Heart left ventricle (tissue), 16 donors: Measurements from ENCODE around the gene ITGAX. TPM values are rescaled to one million over a fixed set of nuclear protein-coding genes. Genes with fewer than 3 reads are reported as not detected.

Experiments used
- ATAC-seq, 4 donors: fragments of 200-7000 bp; cut with Tn5 transposase; one replicate each; pipeline ENCODE4 v1.9.1; 2020 to 2022; ENCODE audit warnings: moderate library complexity in 4 of 4, mild to moderate bottlenecking in 3 of 4, moderate number of reproducible peaks in 1 of 4
- DNase-seq, 5 donors: peaks; one replicate each; pipeline ENCODE4 v3.0.0-alpha.2; 2020
- H3K27ac ChIP-seq, 12 donors: fragments of 200-600 bp; sonication (generic) in 4 of 12; one replicate each; pipeline versions ENCODE4 v1.5.0 to v1.8.0; 2016 to 2022; ENCODE audit warnings: mild to moderate bottlenecking in 2 of 12
- H3K27me3 ChIP-seq, 9 donors: fragments of 200-600 bp; sonication (generic) in 2 of 9; one replicate each; pipeline versions ENCODE4 v1.5.1 to v1.8.0; 2016 to 2022; ENCODE audit warnings: mild to moderate bottlenecking in 3 of 9
- H3K36me3 ChIP-seq, 9 donors: fragments of 200-600 bp; sonication (generic) in 2 of 9; one replicate each; pipeline versions ENCODE4 v1.5.0 to v1.8.0; 2018 to 2022; ENCODE audit warnings: mild to moderate bottlenecking in 2 of 9
- H3K4me1 ChIP-seq, 12 donors: fragments of 200-600 bp; sonication (generic) in 4 of 12; one replicate each; pipeline versions ENCODE4 v1.5.0 to v1.8.0; 2016 to 2022; ENCODE audit warnings: mild to moderate bottlenecking in 3 of 12
- H3K4me3 ChIP-seq, 12 donors: fragments of 200-600 bp; sonication (generic) in 4 of 12; one replicate each; pipeline versions ENCODE4 v1.5.0 to v1.8.0; 2017 to 2022; ENCODE audit warnings: mild to moderate bottlenecking in 9 of 12, moderate library complexity in 4 of 12
- H3K9me3 ChIP-seq, 12 donors: fragments of 200-600 bp; sonication (generic) in 4 of 12; one replicate each; pipeline versions ENCODE4 v1.5.0 to v1.8.0; 2016 to 2022; ENCODE audit warnings: mild to moderate bottlenecking in 1 of 12
- POLR2A ChIP-seq, 2 donors: fragments of 450-650 bp; IDR thresholded peaks; one replicate each; pipeline ENCODE4 v1.6.1; 2017; ENCODE audit warnings: antibody characterized with exemption in 2 of 2, mild to moderate bottlenecking in 2 of 2, moderate library complexity in 2 of 2
- WGBS, 4 donors: extraction: QIAGEN DNeasy Blood & Tissue Kit in 2 of 4; methylation state at CpG; one replicate each; pipeline versions ENCODE4 v1.1.5 to v1.1.7; 2013 to 2018; 5-methylcytosine and 5-hydroxymethylcytosine counted together
- intact Hi-C, 10 donors: fragments of 100-400 bp; cut with DNase I; formaldehyde crosslinking; loops; one replicate each; pipeline versions ENCODE4 v1.11.1 to v1.14.2; 2022
- polyA plus RNA-seq, 2 donors: library from polyadenylated mRNA; stranded (reverse); fragments of 200-250 nt; gene quantifications; one replicate each; pipeline ENCODE4 v1.2.3, GENCODE V29; 2013
- total RNA-seq, 9 donors: library from RNA; depleted of rRNA in 2 of 9; stranded (reverse); fragments of >200 nt in 2 of 9; fragmentation: NEBNext Ultra II Directional in 3 of 9; extraction: Animal tissue kit (Norgen Biotek cat#: 25700) in 3 of 9; gene quantifications; one replicate each; pipeline versions ENCODE4 v1.1.0 to v1.2.4, GENCODE V29; 2016 to 2023
- TF ChIP-seq, protein P1 (sequence below), 12 donors: fragments of 200-600 bp; sonication (generic) in 4 of 12; IDR thresholded peaks; one replicate each; pipeline versions ENCODE4 v1.5.0 to v1.8.0; 2018 to 2022; ENCODE audit warnings: antibody characterized with exemption in 12 of 12, mild to moderate bottlenecking in 5 of 12
- donor health status: ischemic (EF 13 %, LVEDD 7.1; RV severe dilation, severe dysfunction).
- donor health status: healthy with polysubstance abuse.
- donor health status: DM: no; HTN: yes; CAD: no.
- donor health status: DM: no; HTN: no; CAD: no.
- donor health status: ischemic (EF 25% LVEDD 6.9; RV normal size, moderate dysfunction).
- donor health status: ischemic (EF 25% LVEDD 5.7; RV mildly dilated, moderate dysfunction).
- donor health status: healthy.
- donor health status: DM: yes; HTN: yes; CAD: no.
- donor health status: ischemic (EF 35%, LVEDD 5.7; RV mildly dilated, moderate dysfunction).
- donor health status: nonischemic (EF 11% LVEDD 7.7; RV severe dilation, severe dysfunction).
- donor health status: DM: yes; HTN: yes; CAD: no.
- donor health status: PGD.
- donor health status: ischemic (EF 29% LVEDD 5.4; RV normal size, mild dysfunction).
- donor health status: nonischemic (EF 23%, LVEDD 6.1; RV moderate dilation, normal function).

Gene ITGAX
- total and polyA plus RNA-seq, 11 donors = 0.73 to 52.7 (median 2.0) TPM

DNA sequence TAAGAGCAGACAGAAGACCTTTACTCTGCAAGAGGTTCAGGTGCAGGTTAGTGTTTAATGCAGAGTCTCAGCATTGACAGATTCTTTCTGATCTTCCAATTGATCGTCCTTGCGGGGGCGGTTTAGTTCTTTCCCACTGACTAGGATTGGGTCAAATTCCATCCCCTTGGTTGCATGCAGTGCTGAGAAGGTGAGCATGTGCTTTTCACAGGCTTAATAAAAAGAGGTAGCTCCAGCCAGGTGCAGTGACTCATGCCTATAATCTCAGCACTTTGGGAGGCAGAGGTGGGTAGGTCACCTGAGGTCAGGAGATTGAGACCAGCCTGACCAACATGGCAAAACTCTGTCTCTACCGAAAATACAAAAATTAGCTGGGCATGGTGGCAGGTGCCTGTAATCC is 30.7 kb downstream of the ITGAX start:
- WGBS, 4 donors = 84 to 90% (median 86%) methylated on average over 4 of the region's 4 CpGs
- no peak for DNase-seq
- intact Hi-C loops = loop anchor here in 1 of 10 donors (10.0 kb wide), 2 partner anchors 181 to 401 kb away; partner anchors contain the start of genes HSD3B7 and PYCARD

DNA sequence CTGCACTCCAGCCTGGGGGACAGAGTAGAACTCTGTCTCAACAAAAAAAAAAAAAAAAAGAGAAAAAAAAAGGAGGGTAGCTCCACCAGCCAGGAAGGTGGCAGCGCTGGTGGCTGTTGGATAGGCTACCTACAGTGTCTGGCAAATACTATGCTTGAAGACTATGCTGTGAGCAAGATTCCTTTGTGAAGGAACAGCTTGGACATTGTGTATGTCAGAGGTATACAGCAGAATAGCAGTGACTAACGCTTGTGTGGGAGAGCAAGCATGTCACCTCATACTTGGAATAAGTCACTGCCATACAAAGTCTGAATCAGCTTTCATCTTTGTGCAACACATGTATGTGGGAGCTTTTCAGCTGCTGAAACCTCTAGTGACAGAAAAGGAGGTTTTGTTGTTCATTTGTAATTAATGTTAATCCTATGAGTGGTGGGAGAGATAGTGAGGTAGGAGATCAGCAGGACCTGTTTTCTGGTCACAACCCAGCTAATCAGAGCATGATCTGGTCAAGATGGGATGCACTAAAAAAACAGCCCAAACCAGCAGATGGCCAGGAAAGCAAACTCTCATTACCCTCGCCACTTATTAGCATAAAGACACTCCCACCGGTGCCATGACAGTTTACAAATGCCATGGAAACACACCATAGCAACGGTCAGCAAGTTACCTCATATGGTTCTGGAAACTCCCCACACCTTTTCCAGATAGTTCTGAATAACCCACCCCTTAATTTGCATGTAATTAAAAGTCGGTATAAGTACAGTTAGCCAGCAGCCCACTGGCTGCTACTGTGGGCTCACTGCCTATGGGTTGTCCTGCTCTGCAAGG is 31.4 kb downstream of the ITGAX start:
- no peak overlapping the region for H3K27ac ChIP-seq
- WGBS, 4 donors = 46 to 61% (median 51%) methylated on average over 6 of the region's 6 CpGs
- H3K36me3 ChIP-seq = no peaks in the 10 kb centered on the region
- no peak for TF ChIP-seq POLR2A (IDR thresholded peaks at IDR 0.05)
- no peaks in the 10 kb centered on the region for H3K4me1 ChIP-seq
- ATAC-seq (peak in 1 of 4 donors; percentile 38), DNase-seq (no peak)
- peaks cover 0 to 27% (median 0%) of the 10 kb centered on the region in 9 donors for H3K27me3 ChIP-seq
- intact Hi-C loops = loop anchor here in 1 of 10 donors (10.0 kb wide), 2 partner anchors 182 to 402 kb away; partner anchors contain the start of genes HSD3B7 and PYCARD
- H3K4me3 ChIP-seq = no peak overlapping the region
- H3K9me3 ChIP-seq = no peaks in the 10 kb centered on the region

More for the DNA sequence above, 30.7 kb downstream of the ITGAX start:
- ATAC-seq = no peak
- Histone ChIP-seq H3K36me3 (no peaks in the 10 kb centered on the region), H3K4me1 (no peaks in the 10 kb centered on the region), H3K27ac (no peak overlapping the region), H3K9me3 (no peaks in the 10 kb centered on the region), H3K4me3 (no peak overlapping the region), H3K27me3 (peaks cover 0 to 27% (median 0%) of the 10 kb centered on the region in 9 donors)
- TF ChIP-seq, protein P1, sequence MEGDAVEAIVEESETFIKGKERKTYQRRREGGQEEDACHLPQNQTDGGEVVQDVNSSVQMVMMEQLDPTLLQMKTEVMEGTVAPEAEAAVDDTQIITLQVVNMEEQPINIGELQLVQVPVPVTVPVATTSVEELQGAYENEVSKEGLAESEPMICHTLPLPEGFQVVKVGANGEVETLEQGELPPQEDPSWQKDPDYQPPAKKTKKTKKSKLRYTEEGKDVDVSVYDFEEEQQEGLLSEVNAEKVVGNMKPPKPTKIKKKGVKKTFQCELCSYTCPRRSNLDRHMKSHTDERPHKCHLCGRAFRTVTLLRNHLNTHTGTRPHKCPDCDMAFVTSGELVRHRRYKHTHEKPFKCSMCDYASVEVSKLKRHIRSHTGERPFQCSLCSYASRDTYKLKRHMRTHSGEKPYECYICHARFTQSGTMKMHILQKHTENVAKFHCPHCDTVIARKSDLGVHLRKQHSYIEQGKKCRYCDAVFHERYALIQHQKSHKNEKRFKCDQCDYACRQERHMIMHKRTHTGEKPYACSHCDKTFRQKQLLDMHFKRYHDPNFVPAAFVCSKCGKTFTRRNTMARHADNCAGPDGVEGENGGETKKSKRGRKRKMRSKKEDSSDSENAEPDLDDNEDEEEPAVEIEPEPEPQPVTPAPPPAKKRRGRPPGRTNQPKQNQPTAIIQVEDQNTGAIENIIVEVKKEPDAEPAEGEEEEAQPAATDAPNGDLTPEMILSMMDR (IDR thresholded peaks at IDR 0.05) = no peak
- no peak for TF ChIP-seq POLR2A (IDR thresholded peaks at IDR 0.05)

DNA sequence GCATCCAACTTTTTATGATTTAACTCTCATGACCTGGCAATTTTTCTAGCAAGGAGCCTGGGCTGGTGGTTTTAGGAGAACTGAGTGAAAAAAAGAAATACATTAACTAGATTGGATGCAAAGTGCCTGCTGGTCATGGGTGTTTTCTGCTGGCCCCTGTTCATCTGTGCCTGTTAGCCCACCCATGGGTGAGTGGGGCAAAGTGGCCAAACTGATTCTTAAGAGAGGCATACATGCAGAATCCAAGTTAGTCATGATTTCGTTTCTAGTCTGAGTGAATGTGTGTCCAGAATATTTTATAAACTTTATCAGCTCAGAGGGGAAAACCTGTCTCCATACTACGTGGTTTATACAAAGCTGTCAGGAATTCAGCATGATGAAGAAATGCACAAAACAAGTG is 33.6 kb downstream of the ITGAX start:
- Histone ChIP-seq H3K27me3 (peaks cover 0 to 16% (median 0%) of the 10 kb centered on the region in 9 donors), H3K4me1 (no peaks in the 10 kb centered on the region), H3K36me3 (no peaks in the 10 kb centered on the region), H3K27ac (no peak overlapping the region), H3K9me3 (no peaks in the 10 kb centered on the region), H3K4me3 (no peak overlapping the region)
- TF ChIP-seq, protein P1 (IDR thresholded peaks at IDR 0.05) = no peak
- no peak for TF ChIP-seq POLR2A (IDR thresholded peaks at IDR 0.05)
- no peak for DNase-seq
- intact Hi-C loops = loop anchor here in 1 of 10 donors (10.0 kb wide), 2 partner anchors 184 to 404 kb away; partner anchors contain the start of genes HSD3B7 and PYCARD
- 58 to 65% (median 61%) methylated on average over 2 of the region's 2 CpGs for WGBS, 4 donors
- no peak for ATAC-seq

DNA sequence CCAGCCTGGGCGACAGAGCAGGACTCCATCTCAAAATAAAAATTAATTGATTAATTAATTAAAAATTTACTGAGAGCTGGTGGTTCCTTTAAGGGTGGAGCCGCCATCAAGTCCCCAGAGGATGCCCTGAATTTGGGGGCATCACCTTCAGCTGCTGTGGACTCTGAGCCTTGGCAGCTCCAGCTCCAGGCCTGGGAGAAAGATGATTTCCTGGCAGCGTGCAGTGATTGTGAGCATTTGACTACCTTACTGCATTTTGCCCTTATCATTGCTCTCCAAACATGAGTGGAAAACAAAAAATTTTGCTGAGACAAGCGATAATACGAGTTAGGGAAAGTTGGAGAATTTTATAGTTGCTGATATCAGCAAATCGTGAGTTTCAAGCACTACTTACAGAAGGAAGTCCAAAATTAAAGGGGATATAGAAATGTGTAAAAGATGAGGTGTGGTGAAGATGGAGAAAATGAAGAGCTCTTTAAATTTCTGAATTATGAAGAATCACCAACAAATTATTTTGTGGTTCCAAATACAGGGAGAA is 35.6 kb downstream of the ITGAX start:
- DNase-seq = no peak
- no peaks in the 10 kb centered on the region for H3K9me3 ChIP-seq

More for the DNA sequence above, 35.6 kb downstream of the ITGAX start:
- 65 to 76% (median 72%) methylated on average over 6 of the region's 6 CpGs for WGBS, 4 donors
- intact Hi-C loops = no loop called here
- H3K4me1 ChIP-seq = peaks cover 0 to 1% (median 0%) of the 10 kb centered on the region in 12 donors
- no peak overlapping the region for H3K27ac ChIP-seq
- no peak overlapping the region for H3K4me3 ChIP-seq
- no peak for TF ChIP-seq POLR2A (IDR thresholded peaks at IDR 0.05)
- TF ChIP-seq, protein P1 (IDR thresholded peaks at IDR 0.05) = no peak
- ATAC-seq = no peak
- H3K27me3 ChIP-seq = peaks cover 0 to 4% (median 0%) of the 10 kb centered on the region in 9 donors
- no peaks in the 10 kb centered on the region for H3K36me3 ChIP-seq
